Keratinocyte (primary cell): Measurements from ENCODE around the gene CLBA1. TPM values are rescaled to one million over a fixed set of nuclear protein-coding genes. Genes with fewer than 3 reads are reported as not detected.

ENCODE experiments used
- DNase-seq: peaks from one replicate; pipeline ENCODE4 v3.0.0-alpha.2; 2011; ENCODE audit warnings: low read depth, missing footprints, low spot score
- FAIRE-seq: peaks from 2 replicates; lab custom pipeline; 2011; peaks lifted over from hg19 to GRCh38; lab: Jason Lieb, UNC
- H2AFZ ChIP-seq: 2 replicates; pipeline ENCODE4 v1.6.0; 2012; ENCODE audit warnings: low read length, control low read depth, inconsistent platforms; ENCODE audit not compliant: control insufficient read depth
- H3K27ac ChIP-seq: 2 replicates; pipeline ENCODE4 v1.5.1; 2011; ENCODE audit warnings: low read length; ENCODE audit not compliant: control insufficient read depth, insufficient read depth
- H3K27me3 ChIP-seq: 3 replicates; pipeline ENCODE4 v1.6.0; 2011; ENCODE audit warnings: low read length; ENCODE audit not compliant: control insufficient read depth, insufficient read depth; ENCODE audit errors: extremely low read depth
- H3K36me3 ChIP-seq, 2 experiments: 2 replicates in 1 of 2; 3 replicates in 1 of 2; pipeline ENCODE4 v1.5.1; 2011; ENCODE audit warnings: low read length in 2 of 2, mild to moderate bottlenecking in 1 of 2; ENCODE audit not compliant: control insufficient read depth in 2 of 2, insufficient read depth in 2 of 2; ENCODE audit errors: extremely low read depth in 1 of 2
- H3K4me1 ChIP-seq: 3 replicates; pipeline ENCODE4 v1.5.1; 2011; ENCODE audit warnings: low read length; ENCODE audit not compliant: control insufficient read depth, insufficient read depth; ENCODE audit errors: extremely low read depth
- H3K4me2 ChIP-seq: 3 replicates; pipeline ENCODE4 v1.6.0; 2011; ENCODE audit warnings: low read depth, low read length; ENCODE audit not compliant: control insufficient read depth, insufficient read depth; ENCODE audit errors: extremely low read depth
- H3K4me3 ChIP-seq, 3 experiments: fragments of 200-600 bp in 1 of 3; sonication (generic) in 1 of 3; 2 replicates in 2 of 3; 3 replicates in 1 of 3; pipeline ENCODE4 v1.5.1; 2011 to 2016; ENCODE audit warnings: low read length in 3 of 3, mild to moderate bottlenecking in 3 of 3, control low read depth in 2 of 3, inconsistent platforms in 1 of 3, low read depth in 1 of 3, mixed read lengths in 1 of 3, mixed run types in 1 of 3, moderate library complexity in 1 of 3; ENCODE audit not compliant: control insufficient read depth in 2 of 3, insufficient read depth in 2 of 3; ENCODE audit errors: extremely low read depth in 1 of 3
- H3K79me2 ChIP-seq: 2 replicates; pipeline ENCODE4 v1.6.0; 2012; ENCODE audit warnings: low read length; ENCODE audit not compliant: control insufficient read depth, insufficient read depth
- H3K9ac ChIP-seq: 3 replicates; pipeline ENCODE4 v1.6.0; 2011; ENCODE audit warnings: low read length; ENCODE audit not compliant: control insufficient read depth, insufficient read depth; ENCODE audit errors: extremely low read depth
- H3K9me1 ChIP-seq: 3 replicates; pipeline ENCODE4 v1.6.0; 2011; ENCODE audit warnings: low read length; ENCODE audit not compliant: control insufficient read depth, insufficient read depth; ENCODE audit errors: extremely low read depth
- H3K9me3 ChIP-seq: 2 replicates; pipeline ENCODE4 v1.5.1; 2012; ENCODE audit warnings: low read depth, low read length; ENCODE audit not compliant: control insufficient read depth
- H4K20me1 ChIP-seq: 3 replicates; pipeline ENCODE4 v1.6.0; 2011; ENCODE audit warnings: low read length; ENCODE audit not compliant: control insufficient read depth, insufficient read depth; ENCODE audit errors: extremely low read depth
- CTCF ChIP-seq, 3 experiments: IDR thresholded peaks in 1 of 3; conservative IDR thresholded peaks in 1 of 3; optimal IDR thresholded peaks in 1 of 3; 2 replicates in 2 of 3; 3 replicates in 1 of 3; pipeline versions ENCODE3 to v1.5.1; 2011; ENCODE audit warnings: low read length in 3 of 3, mild to moderate bottlenecking in 3 of 3, moderate library complexity in 2 of 3, control low read depth in 1 of 3, inconsistent platforms in 1 of 3; ENCODE audit not compliant: insufficient read depth in 2 of 3; ENCODE audit errors: extremely low read depth in 1 of 3
- EZH2 ChIP-seq: IDR thresholded peaks from one replicate; pipeline ENCODE4 v1.6.1; 2012; ENCODE audit warnings: inconsistent platforms, mild to moderate bottlenecking, low read length, moderate library complexity
- dilution Hi-C: fragments of 300-500 bp; cut with MboI; formaldehyde crosslinking; loops from one replicate; pipeline ENCODE4 v1.7.0; 2020; ENCODE audit warnings: low sequenced_read_pairs; ENCODE audit not compliant: extremely low pct_ligation_motif_present
- polyA plus RNA-seq, 5 experiments: library from polyadenylated mRNA; depleted of rRNA in 3 of 5; stranded (reverse) in 3 of 5; stranded (forward) in 1 of 5; unstranded in 1 of 5; fragments of >200 nt; gene quantifications; 1 replicate in 1 of 5; 2 replicates in 3 of 5; 3 replicates in 1 of 5; pipeline versions ENCODE4 v1.2.1 to v1.2.3, GENCODE V29; 2011 to 2012; ENCODE audit warnings: missing spikeins in 2 of 5, low read depth in 1 of 5, low replicate concordance in 1 of 5

Gene CLBA1
- polyA plus RNA-seq, 1 donor (not counting 4 experiments of a cell fraction or from before 2014, with no cell fraction given), result 8.6 TPM

- Histone ChIP-seq H3K4me2 (no peak overlapping the region), H3K9ac (no peak overlapping the region), H2AFZ (no peak overlapping the region), H3K27ac (no peak overlapping the region), H3K4me3 (no peak overlapping the region), H3K4me1 (peaks cover 2% of the 10 kb centered on the region), H4K20me1 (no peaks in the 10 kb centered on the region), H3K79me2 (no peaks in the 10 kb centered on the region), H3K9me3 (no peaks in the 10 kb centered on the region), H3K9me1 (no peaks in the 10 kb centered on the region), H3K27me3 (no peaks in the 10 kb centered on the region), H3K36me3 (peaks cover 0 to 15% of the 10 kb centered on the region in 2 experiments)
- dilution Hi-C loops, result no loop called here
- DNase-seq (no peak), FAIRE-seq (no peak)
- no peak for TF ChIP-seq CTCF (optimal IDR thresholded peaks at IDR 0.05 in 1 of 3, IDR thresholded peaks at IDR 0.05 in 1 of 3, conservative IDR thresholded peaks at IDR 0.05 in 1 of 3; ENCODE audit: extremely low read depth in 1 of 3, insufficient read depth in 2 of 3, low read length in 3 of 3)
Measured at GRCh38 chr14:105042813-105043212, 57.2 kb downstream of the CLBA1 start.

- Histone ChIP-seq H2AFZ (no peak overlapping the region), H3K27ac (no peak overlapping the region), H4K20me1 (no peaks in the 10 kb centered on the region), H3K9me3 (no peaks in the 10 kb centered on the region), H3K9me1 (no peaks in the 10 kb centered on the region), H3K9ac (no peak overlapping the region), H3K79me2 (no peaks in the 10 kb centered on the region), H3K4me2 (no peak overlapping the region), H3K4me3 (no peak overlapping the region), H3K27me3 (no peaks in the 10 kb centered on the region), H3K36me3 (peaks cover 0 to 15% of the 10 kb centered on the region in 2 experiments), H3K4me1 (peaks cover 2% of the 10 kb centered on the region)
- no peak for FAIRE-seq
- no peak for DNase-seq
- dilution Hi-C loops, result no loop called here
- TF ChIP-seq EZH2 (no peak), CTCF (optimal IDR thresholded peaks at IDR 0.05 in 1 of 3, IDR thresholded peaks at IDR 0.05 in 1 of 3, conservative IDR thresholded peaks at IDR 0.05 in 1 of 3; ENCODE audit: extremely low read depth in 1 of 3, insufficient read depth in 2 of 3, low read length in 3 of 3) (no peak)
Measured at GRCh38 chr14:105043641-105044040, 58.1 kb downstream of the CLBA1 start.

Other genes with a start within 250 kb of the CLBA1 start
- gene SIVA1, start 232.6 kb upstream of the CLBA1 start, polyA plus RNA-seq, result 33.5 to 63.3 TPM (median 35.3 TPM) in 3 replicates
- 82.3 to 102 TPM (median 95.5 TPM) in 3 replicates for gene AKT1, start 190.0 kb upstream of the CLBA1 start, polyA plus RNA-seq
- 0.50 to 0.73 TPM (median 0.73 TPM) in 3 replicates for gene ZBTB42, start 184.7 kb upstream of the CLBA1 start, polyA plus RNA-seq
- gene CEP170B, start 120.5 kb upstream of the CLBA1 start, polyA plus RNA-seq, result 8.7 to 15.6 TPM (median 14.9 TPM) in 3 replicates
- 0.01 TPM in 1 of 3 replicates, not detected in the others for gene PLD4, start 60.9 kb upstream of the CLBA1 start, polyA plus RNA-seq
- gene AHNAK2, start 7.4 kb upstream of the CLBA1 start, polyA plus RNA-seq, result 142 to 198 TPM (median 164 TPM) in 3 replicates
- gene CDCA4, start 35.3 kb downstream of the CLBA1 start, polyA plus RNA-seq, result 29.8 to 48.7 TPM (median 35.7 TPM) in 3 replicates
- gene GPR132, start 79.6 kb downstream of the CLBA1 start, polyA plus RNA-seq, result not detected in 3 replicates
- 28.3 to 38.2 TPM (median 36.5 TPM) in 3 replicates for gene JAG2, start 183.0 kb downstream of the CLBA1 start, polyA plus RNA-seq
- gene NUDT14, start 195.5 kb downstream of the CLBA1 start, polyA plus RNA-seq, result 15.6 to 28.8 TPM (median 16.1 TPM) in 3 replicates